Activated CD8-positive, alpha-beta memory T cell treated with anti-CD3 and anti-CD28 coated beads for 48 hours (primary cell): ENCODE results near the gene DNAJC10.
"Not testable (repeated sequence)": the region's sequence is repeated elsewhere in the genome, so short reads cannot be mapped to it uniquely, and the experiment has no call there.

ENCODE experiments used
- DNase-seq, 3 experiments: peaks; one replicate each; pipeline ENCODE4 v3.0.0-alpha.2; 2020; ENCODE audit warnings: low read depth in 2 of 3, low spot score in 2 of 3

DNAJC10 gene, protein sequence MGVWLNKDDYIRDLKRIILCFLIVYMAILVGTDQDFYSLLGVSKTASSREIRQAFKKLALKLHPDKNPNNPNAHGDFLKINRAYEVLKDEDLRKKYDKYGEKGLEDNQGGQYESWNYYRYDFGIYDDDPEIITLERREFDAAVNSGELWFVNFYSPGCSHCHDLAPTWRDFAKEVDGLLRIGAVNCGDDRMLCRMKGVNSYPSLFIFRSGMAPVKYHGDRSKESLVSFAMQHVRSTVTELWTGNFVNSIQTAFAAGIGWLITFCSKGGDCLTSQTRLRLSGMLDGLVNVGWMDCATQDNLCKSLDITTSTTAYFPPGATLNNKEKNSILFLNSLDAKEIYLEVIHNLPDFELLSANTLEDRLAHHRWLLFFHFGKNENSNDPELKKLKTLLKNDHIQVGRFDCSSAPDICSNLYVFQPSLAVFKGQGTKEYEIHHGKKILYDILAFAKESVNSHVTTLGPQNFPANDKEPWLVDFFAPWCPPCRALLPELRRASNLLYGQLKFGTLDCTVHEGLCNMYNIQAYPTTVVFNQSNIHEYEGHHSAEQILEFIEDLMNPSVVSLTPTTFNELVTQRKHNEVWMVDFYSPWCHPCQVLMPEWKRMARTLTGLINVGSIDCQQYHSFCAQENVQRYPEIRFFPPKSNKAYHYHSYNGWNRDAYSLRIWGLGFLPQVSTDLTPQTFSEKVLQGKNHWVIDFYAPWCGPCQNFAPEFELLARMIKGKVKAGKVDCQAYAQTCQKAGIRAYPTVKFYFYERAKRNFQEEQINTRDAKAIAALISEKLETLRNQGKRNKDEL

GRCh38 chr2:182715892-182716649, at the start of gene DNAJC10:
Gene DNAJC10, plus strand, starts transcription at chr2:182716257. Its CDS starts 1,830 bp downstream, at chr2:182718087.
- DNase-seq: peak; percentile 55 to 74 (median 65)

DNA sequence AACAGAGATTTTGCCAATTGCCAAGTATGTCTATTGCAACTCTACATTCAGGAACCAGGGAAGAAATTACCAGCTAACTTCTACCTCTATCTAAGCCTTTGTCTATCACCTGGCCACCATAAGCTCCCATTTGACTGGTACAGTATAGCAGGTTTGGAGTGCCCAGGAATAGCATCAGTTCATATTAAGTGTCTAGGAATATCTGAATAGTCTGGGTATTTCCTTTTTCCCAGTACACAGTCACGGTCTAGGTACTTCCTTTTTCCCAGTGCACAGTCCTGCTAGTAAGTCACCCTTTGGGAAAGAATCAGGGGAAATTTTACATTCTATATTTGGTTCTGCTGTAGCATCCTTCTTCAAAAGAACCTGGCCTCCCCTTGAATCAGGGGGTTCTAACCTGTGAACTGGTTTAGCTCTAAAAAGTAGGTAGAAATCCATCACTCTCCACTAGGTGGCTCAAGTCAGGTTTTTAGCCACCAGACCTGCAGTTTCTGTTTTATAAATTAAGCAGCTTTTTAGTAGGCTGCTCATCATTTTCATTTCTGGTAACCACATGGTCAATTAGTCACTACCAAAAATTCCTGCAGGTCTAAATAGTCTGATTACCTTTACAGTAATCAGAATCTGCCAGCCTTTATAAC, 49.3 kb upstream of the DNAJC10 start:
- no peak for DNase-seq

- no peak for DNase-seq
Measured at GRCh38 chr2:182667315-182667695, 48.8 kb upstream of the DNAJC10 start.

GRCh38 chr2:182668671-182669070, 47.4 kb upstream of the DNAJC10 start:
- DNase-seq: no peak

DNA sequence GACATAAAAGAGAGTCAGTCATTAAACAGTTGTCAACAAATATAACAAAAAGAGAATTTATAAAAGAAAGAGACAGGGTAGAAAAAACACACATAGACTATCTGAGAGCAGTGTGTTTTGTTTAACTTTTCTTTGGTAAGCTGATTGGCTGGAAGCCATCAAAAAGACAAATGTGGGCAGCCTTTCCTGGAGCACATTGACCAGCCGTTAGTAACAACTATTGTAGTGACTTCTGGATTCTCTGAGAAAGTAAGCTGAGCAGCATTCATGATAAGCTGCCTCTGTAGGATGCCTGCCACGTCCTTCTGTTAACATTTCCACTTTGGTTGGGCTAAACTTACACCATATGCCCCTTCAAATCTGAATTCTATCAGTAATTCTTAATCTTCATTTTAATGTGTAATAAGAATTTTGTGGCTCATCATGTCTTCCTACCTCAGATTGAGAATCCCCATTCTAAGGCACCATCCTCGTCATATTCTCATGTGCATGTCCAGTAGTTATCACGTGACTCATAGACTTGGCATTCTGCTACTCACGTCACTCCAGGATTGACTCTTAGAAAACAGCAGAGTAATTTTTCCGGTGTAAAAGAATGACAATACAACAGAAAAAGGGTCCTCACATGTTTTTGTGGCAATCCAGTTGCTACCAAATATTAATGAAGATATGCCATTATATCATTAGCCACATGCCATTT, 43.4 kb upstream of the DNAJC10 start:
- DNase-seq: no peak

- DNase-seq: no peak
Measured at GRCh38 chr2:182680837-182681236, 35.2 kb upstream of the DNAJC10 start.

DNA sequence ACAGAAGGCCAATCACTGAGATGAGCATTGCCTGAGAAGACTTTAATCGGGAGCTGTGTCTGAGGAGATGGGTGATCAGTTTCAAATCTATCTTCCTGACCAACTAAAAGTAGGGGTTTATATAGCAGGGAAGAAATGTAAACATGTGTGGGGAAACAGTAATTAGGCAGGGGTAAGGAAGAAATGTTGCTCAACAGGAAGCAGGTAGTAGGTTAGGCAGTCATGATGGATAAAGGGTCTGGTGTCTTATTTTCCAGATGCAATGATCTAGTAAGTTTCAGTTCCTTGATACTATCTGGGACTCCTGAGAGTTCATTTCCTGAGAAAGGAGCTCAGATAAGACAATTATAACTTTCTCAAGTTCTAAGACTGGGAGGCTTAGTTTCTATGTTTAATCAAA, 33.8 kb upstream of the DNAJC10 start:
- no peak for DNase-seq

DNA sequence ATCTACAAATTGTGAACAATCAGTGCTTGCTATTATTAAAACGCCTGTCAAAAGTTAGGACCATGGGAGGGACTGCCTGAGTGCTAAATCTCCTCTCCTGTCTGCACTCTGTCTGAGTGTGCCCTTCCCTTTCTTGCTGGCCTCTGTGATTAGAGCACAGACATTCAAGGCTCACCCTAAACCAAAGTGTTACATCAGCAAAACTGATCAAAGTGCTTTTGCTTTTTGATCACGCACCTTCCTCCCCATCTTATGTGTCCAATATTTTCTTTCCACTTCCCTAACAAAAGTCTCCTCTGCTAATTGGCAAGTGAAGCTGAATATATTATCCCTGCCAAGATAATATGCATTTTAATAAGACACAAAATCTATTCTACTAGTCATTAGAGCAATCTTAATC, 30.5 kb upstream of the DNAJC10 start:
- no peak for DNase-seq

GRCh38 chr2:182686763-182687162, 29.3 kb upstream of the DNAJC10 start:
- DNase-seq: not testable (repeated sequence)

GRCh38 chr2:182694189-182694588, 21.9 kb upstream of the DNAJC10 start:
- no peak for DNase-seq

GRCh38 chr2:182695776-182696175, 20.3 kb upstream of the DNAJC10 start:
- no peak for DNase-seq

GRCh38 chr2:182698671-182699070, 17.4 kb upstream of the DNAJC10 start:
- DNase-seq: no peak

- DNase-seq: no peak
Measured at GRCh38 chr2:182705761-182706160, 10.3 kb upstream of the DNAJC10 start.

- no peak for DNase-seq
Measured at GRCh38 chr2:182706751-182707150, 9.3 kb upstream of the DNAJC10 start.

DNA sequence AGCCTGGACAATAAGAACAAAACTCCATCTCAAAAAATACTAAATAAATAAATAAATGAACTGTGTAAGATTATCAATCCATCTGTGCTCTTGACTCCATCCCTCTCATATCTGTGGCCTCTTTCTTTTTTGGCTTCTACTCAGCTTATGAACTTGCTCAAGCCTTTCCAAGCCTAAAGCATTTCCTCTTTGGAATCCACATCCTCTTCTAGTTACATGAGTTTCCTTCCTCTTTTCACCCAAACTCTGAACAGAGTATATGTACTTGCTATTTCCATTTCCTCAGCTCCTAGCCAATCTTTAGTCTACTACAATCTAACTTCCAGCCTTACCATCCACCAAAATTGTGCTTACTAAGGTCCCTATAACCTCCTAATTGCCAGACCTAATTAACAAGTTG, 2.5 kb upstream of the DNAJC10 start:
- DNase-seq: no peak

- no peak for DNase-seq
Measured at GRCh38 chr2:182715121-182715891, 751 bp upstream of the DNAJC10 start.

GRCh38 chr2:182716650-182716979, 558 bp downstream of the DNAJC10 start:
- DNase-seq: peak in 2 of 3 experiments; percentile 0

- no peak for DNase-seq
Measured at GRCh38 chr2:182717416-182717815, 1.4 kb downstream of the DNAJC10 start.

GRCh38 chr2:182717816-182718215, 1.8 kb downstream of the DNAJC10 start:
- no peak for DNase-seq

GRCh38 chr2:182718459-182718858, 2.4 kb downstream of the DNAJC10 start:
- no peak for DNase-seq
